ENCODE measurements around the gene COX6B2. TPM values are rescaled to one million over a fixed set of nuclear protein-coding genes. Genes with fewer than 3 reads are reported as not detected.

The COX6B2 gene
- total RNA-seq, 4 donors from 2014 or later = 4.0 to 58.7 (median 21.0) TPM

DNA sequence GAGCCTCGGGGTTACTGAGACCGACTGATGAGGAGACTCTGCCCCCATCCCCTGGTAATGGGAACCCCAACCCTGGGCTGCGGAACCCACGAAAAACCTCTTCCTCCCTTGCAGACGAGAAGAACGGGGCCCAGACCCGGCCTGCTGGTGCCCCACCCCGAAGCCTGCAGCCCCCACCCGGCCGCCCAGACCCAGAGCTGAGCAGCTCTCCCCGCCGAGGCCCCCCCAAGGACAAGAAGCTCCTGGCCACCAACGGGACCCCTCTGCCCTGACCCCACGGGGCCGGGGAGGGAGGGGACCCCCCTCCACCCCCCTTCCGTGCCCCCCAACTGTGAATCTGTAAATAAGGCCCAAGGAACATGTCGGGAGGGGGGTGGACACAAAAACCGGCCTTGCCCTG is 42.7 kb downstream of the COX6B2 start:
- H3K9me3 ChIP-seq = no peaks in the 10 kb centered on the region
- H3K4me1 ChIP-seq = no peaks in the 10 kb centered on the region
- WGBS, 2 donors (ENCODE audit: low coverage in 1 of 2) = 74% methylated on average over 10 of the region's 18 CpGs; no CpG with 5 or more reads in 1 of the 2 donors
- DNase-seq = no peak
- no peaks in the 10 kb centered on the region for H3K36me3 ChIP-seq
- H3K27me3 ChIP-seq = no peaks in the 10 kb centered on the region
- H3K27ac ChIP-seq = no peak overlapping the region
- intact Hi-C loops (cut with DNase I; ENCODE audit: low total_unique reads) (no loop called here), in situ Hi-C loops (cut with MboI; ENCODE audit: low pct_ligation_motif_present in 1 of 4, low pct_unique_long_range_greater_than_20kb in 1 of 4, low sequenced_read_pairs in 3 of 4) (no loop called here)
- TF ChIP-seq, protein P1, sequence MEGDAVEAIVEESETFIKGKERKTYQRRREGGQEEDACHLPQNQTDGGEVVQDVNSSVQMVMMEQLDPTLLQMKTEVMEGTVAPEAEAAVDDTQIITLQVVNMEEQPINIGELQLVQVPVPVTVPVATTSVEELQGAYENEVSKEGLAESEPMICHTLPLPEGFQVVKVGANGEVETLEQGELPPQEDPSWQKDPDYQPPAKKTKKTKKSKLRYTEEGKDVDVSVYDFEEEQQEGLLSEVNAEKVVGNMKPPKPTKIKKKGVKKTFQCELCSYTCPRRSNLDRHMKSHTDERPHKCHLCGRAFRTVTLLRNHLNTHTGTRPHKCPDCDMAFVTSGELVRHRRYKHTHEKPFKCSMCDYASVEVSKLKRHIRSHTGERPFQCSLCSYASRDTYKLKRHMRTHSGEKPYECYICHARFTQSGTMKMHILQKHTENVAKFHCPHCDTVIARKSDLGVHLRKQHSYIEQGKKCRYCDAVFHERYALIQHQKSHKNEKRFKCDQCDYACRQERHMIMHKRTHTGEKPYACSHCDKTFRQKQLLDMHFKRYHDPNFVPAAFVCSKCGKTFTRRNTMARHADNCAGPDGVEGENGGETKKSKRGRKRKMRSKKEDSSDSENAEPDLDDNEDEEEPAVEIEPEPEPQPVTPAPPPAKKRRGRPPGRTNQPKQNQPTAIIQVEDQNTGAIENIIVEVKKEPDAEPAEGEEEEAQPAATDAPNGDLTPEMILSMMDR (IDR thresholded peaks at IDR 0.05) = no peak
- no peak for TF ChIP-seq POLR2A (IDR thresholded peaks at IDR 0.05)
- no peak for TF ChIP-seq EP300 (IDR thresholded peaks at IDR 0.05; ENCODE audit: low read depth)
- TF ChIP-seq POLR2AphosphoS5 (IDR thresholded peaks at IDR 0.05) = no peak
- no peak overlapping the region for H3K4me3 ChIP-seq

DNA sequence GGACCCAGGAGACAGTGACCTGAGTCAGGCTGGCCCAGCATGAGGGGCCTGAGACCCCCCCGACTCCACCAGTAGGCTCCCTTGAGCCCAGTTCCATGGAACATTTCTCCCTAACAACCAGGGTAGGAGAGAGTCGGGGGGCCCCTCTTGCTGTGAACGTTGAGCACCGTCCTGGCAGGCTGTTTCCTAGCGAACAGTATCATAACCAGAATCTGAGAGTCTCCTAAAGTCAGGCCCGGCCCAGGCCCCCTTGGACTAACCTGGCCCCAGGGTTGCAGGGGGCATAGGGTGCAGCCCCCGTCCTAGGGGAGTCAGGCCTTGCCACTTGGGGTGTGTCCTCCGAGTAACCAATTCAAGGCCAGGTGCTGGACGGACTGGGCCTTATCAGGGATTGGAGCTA is 43.1 kb downstream of the COX6B2 start:
- TF ChIP-seq POLR2AphosphoS5 (IDR thresholded peaks at IDR 0.05) (no peak), POLR2A (IDR thresholded peaks at IDR 0.05) (no peak), EP300 (IDR thresholded peaks at IDR 0.05; ENCODE audit: low read depth) (no peak)
- TF ChIP-seq, protein P1 (IDR thresholded peaks at IDR 0.05) = no peak
- H3K4me1 ChIP-seq = no peaks in the 10 kb centered on the region
- no peak for DNase-seq
- WGBS, 2 donors (ENCODE audit: low coverage in 1 of 2) = 89% methylated on average over 9 of the region's 9 CpGs; no CpG with 5 or more reads in 1 of the 2 donors
- in situ Hi-C loops (cut with MboI; ENCODE audit: low pct_ligation_motif_present in 1 of 4, low pct_unique_long_range_greater_than_20kb in 1 of 4, low sequenced_read_pairs in 3 of 4) (no loop called here), intact Hi-C loops (cut with DNase I; ENCODE audit: low total_unique reads) (no loop called here)
- no peak overlapping the region for H3K27ac ChIP-seq
- H3K9me3 ChIP-seq = no peaks in the 10 kb centered on the region
- H3K36me3 ChIP-seq = no peaks in the 10 kb centered on the region
- no peaks in the 10 kb centered on the region for H3K27me3 ChIP-seq
- H3K4me3 ChIP-seq = no peak overlapping the region

DNA sequence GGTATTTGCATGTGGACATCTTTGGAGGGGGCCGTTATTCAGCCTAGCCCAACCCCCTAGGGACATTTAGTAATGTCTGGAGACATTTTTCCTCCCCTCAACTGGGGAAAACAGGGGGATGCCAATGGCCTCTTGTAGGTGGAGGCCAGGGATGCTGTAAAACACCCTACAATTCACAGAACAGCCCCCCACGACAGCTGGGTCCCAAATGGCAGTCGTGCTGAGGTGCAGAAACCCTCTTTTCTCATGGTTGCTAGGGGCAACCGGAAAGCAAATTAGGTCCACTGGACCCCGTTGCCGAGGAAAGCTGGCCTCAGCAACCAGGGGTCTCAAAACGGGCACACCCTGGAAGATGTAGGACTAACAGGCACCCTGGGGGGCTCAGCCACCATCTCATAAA is 44.0 kb downstream of the COX6B2 start:
- TF ChIP-seq POLR2A (IDR thresholded peaks at IDR 0.05) (no peak), POLR2AphosphoS5 (IDR thresholded peaks at IDR 0.05) (no peak), EP300 (IDR thresholded peaks at IDR 0.05; ENCODE audit: low read depth) (no peak)
- TF ChIP-seq, protein P1 (IDR thresholded peaks at IDR 0.05) = no peak
- no peak overlapping the region for H3K27ac ChIP-seq
- intact Hi-C loops (cut with DNase I; ENCODE audit: low total_unique reads) (no loop called here), in situ Hi-C loops (cut with MboI; ENCODE audit: low pct_ligation_motif_present in 1 of 4, low pct_unique_long_range_greater_than_20kb in 1 of 4, low sequenced_read_pairs in 3 of 4) (no loop called here)
- 79 to 80% methylated on average over 1 to 7 of the region's 7 CpGs for WGBS, 2 donors (ENCODE audit: low coverage in 1 of 2)
- no peaks in the 10 kb centered on the region for H3K27me3 ChIP-seq
- no peak for DNase-seq
- no peak overlapping the region for H3K4me3 ChIP-seq
- no peaks in the 10 kb centered on the region for H3K4me1 ChIP-seq
- no peaks in the 10 kb centered on the region for H3K9me3 ChIP-seq
- no peaks in the 10 kb centered on the region for H3K36me3 ChIP-seq

GRCh38 chr19:55309448-55309847 is 45.1 kb downstream of the COX6B2 start:
- Histone ChIP-seq H3K27me3 (no peaks in the 10 kb centered on the region), H3K36me3 (no peaks in the 10 kb centered on the region), H3K4me1 (no peaks in the 10 kb centered on the region), H3K27ac (no peak overlapping the region), H3K9me3 (no peaks in the 10 kb centered on the region), H3K4me3 (no peak overlapping the region)
- 80 to 88% methylated on average over 2 to 4 of the region's 5 CpGs for WGBS, 2 donors (ENCODE audit: low coverage in 1 of 2)
- intact Hi-C loops (cut with DNase I; ENCODE audit: low total_unique reads) = no loop called here
- TF ChIP-seq, protein P1 (IDR thresholded peaks at IDR 0.05) = no peak
- TF ChIP-seq POLR2AphosphoS5 (IDR thresholded peaks at IDR 0.05) = no peak
- no peak for TF ChIP-seq EP300 (IDR thresholded peaks at IDR 0.05; ENCODE audit: low read depth)
- TF ChIP-seq POLR2A (IDR thresholded peaks at IDR 0.05) = no peak
- DNase-seq = no peak
- in situ Hi-C loops (cut with MboI; ENCODE audit: low pct_ligation_motif_present in 1 of 4, low pct_unique_long_range_greater_than_20kb in 1 of 4, low sequenced_read_pairs in 3 of 4) = no loop called here
